Renal cortical epithelial cell (primary cell): ENCODE measurements around the gene EML5. TPM values are rescaled to one million over a fixed set of nuclear protein-coding genes. Genes with fewer than 3 reads are reported as not detected.

Experiments used
- DNase-seq: peaks from one replicate; pipeline ENCODE4 v3.0.0-alpha.2; 2011; ENCODE audit warnings: low read depth
- total RNA-seq: library from RNA; depleted of rRNA; stranded (reverse); fragments of >200 nt; gene quantifications from 2 replicates; pipeline ENCODE4 v1.2.3, GENCODE V29; 2014

Gene EML5
- total RNA-seq, 1 donor from 2014 or later = 0.55 TPM

- DNase-seq = peak; percentile 56
Measured at GRCh38 chr14:88562831-88563686, 229.7 kb downstream of the EML5 start, which contains the start of gene ZC3H14. TSS of gene ZC3H14 (plus strand) at chr14:88563037. CDS start at chr14:88563134, 97 bp downstream.

GRCh38 chr14:88562532-88562830 lies 230.3 kb downstream of the EML5 start:
- no peak for DNase-seq

Other genes with a start within 250 kb of the EML5 start
- gene PTPN21, start 237.9 kb downstream of the EML5 start, total RNA-seq = 6.8 and 22.1 TPM in 2 replicates
- 62.9 and 86.6 TPM in 2 replicates for gene ZC3H14, start 229.9 kb downstream of the EML5 start, total RNA-seq
- gene TTC8, start 31.7 kb upstream of the EML5 start, total RNA-seq = 23.6 and 55.8 TPM in 2 replicates